HG02970 (cell line): ENCODE data around the gene LRIG1.

Experiments used
- ATAC-seq: cut with Tn5 transposase; IDR thresholded peaks from one replicate; pipeline ENCODE4 v1.9.1; 2021; ENCODE audit warnings: mild to moderate bottlenecking, moderate library complexity, moderate number of reproducible peaks; ENCODE audit not compliant: unreplicated experiment, low FRiP score

The LRIG1 gene

DNA sequence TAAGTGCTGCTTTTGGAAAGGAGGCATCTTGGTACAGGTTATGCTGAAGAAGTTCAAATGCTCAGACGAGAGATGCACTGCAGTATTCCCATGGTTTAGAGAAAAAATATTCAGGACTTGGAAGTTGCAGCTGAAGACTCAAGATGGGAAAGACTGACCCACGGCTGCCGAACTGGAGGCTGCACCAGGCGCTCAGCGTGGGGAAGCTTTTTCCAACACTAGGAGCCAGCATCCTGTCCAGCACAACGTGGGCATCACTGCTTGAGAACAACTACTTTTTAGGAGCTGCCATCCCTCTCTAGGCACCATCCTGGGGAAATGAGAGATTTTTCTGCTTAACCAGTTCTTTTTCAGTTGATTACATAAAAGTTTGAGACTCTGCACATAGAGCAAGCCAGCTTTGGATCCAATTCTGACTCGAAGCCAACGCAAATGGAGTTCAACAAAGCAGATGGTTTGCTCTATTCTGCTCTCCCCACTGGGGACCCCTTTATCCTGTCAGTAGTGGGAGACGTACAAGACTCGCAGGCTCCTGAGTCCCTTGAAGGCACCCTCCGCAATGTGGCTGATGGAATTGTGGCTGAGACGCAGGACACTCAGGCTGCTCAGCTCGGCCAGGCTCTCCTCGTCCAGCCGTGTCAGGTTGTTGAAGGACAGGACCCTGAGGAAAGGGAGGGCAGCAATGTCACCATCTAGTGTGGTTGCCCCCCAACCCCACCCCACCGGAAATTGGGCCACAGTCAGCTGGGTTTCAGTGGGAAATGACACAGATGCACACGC is 93.8 kb downstream of the LRIG1 start:
- ATAC-seq = no peak

DNA sequence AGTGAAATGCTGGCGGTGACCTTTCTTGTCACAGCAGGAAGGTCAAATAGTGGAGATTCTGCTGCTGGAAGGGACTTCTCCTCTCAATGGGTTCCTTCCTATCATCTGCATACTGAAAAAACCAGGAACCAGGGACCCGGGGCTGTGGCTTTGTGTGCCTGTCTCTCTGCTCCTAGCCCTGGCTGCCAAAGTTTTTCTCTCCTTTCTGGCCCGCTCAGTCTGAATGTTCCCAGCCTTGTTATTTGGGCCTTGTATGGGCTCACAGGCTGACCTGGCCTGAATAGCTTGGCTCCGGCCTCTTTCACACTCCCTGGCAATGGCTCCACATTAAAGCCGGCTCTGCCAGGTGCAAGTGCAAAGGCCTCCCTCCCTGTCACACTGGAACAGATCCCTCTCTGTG is 94.7 kb downstream of the LRIG1 start:
- no peak for ATAC-seq

- no peak for ATAC-seq
Observed at GRCh38 chr3:66405701-66406091, 95.1 kb downstream of the LRIG1 start.

DNA sequence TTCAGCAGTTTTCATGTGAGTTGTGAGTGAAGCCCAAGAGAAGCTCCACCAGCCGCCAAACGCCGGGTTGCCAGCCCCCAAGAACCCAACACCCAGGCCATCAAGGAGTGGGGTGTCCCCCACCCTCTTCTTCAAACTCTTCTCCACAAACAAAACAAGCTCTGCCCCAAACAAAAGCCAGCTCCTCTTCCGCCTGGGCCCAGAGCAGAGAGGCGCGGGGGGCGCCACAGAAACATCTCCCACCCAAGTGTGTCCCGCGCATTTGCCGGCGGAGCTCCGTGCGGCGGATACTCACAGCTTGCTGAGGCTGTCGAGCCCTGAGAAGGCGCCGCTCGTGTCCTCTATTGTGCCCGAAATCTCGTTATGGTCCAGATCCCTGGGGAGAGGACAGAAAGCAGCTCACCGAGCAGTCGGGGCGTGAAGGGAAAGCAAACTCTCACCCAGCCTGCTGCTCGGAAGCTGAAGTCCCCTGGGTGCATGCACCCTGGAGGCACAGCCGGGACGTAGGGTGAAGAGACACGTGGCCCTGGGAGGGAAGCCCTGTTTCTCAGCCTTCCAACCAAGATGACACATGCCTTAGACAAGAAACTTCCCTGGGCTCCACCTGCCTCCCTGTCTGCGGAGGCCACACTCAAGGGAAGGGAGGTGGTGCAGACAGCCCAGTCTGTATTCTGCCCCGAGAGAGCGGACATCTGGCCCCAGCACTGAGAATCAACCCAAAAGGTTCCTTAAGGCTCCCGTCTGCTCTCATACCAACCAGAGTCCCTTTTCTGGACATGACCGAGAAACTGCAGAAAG is 95.7 kb downstream of the LRIG1 start:
- ATAC-seq = no peak

GRCh38 chr3:66404197-66404596 is 96.6 kb downstream of the LRIG1 start:
- ATAC-seq = no peak

DNA sequence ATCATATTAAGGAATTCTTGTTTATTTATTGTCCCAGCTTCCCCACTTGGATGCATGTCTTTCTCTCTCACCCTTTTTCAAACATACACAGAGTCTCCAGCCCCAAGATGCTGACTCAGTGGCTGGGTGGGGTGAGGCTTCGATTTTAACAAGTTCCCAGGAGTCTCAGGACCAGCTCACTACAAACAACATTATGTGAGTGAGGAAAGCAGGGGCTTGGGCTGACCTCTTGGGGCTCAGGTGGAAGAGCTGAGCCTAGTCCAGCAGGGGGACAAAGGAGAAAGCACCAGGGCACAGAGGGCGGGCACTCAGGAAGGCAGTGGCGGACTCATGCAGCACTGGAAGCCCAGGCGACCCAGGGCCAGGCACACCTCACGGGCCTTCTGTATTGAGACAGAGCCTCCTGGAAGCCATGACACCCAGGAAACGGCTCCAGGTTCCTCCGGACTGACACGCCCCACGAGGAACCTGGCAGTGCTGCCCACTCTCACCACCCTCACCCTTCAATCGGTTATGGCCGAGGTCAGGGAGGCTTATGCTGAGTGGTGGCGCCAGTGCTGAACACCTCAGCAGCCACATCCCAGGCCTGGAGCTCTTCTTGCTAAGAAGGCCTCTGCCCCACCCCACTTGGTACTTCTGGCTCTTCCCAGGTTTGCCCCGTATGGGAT is 97.4 kb downstream of the LRIG1 start:
- ATAC-seq = no peak

- no peak for ATAC-seq
Observed at GRCh38 chr3:66402596-66403290, 98.1 kb downstream of the LRIG1 start.

GRCh38 chr3:66401675-66402491 is 98.9 kb downstream of the LRIG1 start:
- ATAC-seq = no peak

GRCh38 chr3:66401157-66401550 is 99.7 kb downstream of the LRIG1 start:
- no peak for ATAC-seq

DNA sequence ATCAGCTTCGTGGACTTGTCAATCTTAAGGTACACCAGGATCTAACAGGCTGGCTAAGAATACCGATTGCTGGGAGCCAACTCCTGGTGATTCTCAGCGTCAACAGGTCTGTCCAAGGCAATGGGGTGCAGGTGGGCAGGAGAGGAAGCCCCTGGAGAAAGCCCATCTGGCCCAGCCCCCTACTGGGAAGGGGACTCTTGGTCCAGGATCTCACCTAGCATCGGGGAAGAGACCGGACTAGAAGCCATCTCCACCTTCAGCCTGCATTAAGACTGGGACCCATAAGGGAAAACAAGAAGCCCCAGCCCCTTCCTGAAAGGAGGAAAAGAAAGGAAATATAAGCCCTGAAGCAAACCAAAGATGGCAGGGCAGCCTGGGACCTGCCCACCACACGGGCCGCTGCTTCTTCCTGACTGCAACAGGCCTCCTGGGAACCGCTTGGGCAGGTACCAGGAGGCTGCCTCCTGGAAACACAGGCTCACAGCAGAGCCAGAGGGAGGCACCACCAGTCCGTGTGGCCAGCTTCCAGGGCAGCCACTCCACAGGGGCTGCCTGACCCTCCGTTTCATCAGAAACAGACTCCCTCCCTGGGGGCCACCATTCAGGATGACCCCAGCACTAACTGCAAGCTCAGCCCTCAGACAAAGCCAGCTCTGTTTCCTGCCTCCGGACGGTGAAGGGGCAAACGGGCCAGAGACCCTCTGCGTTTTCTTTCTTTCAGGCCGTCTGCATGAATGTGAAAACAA is 100.2 kb downstream of the LRIG1 start:
- ATAC-seq = no peak

- ATAC-seq = no peak
Observed at GRCh38 chr3:66399529-66400232, 101.1 kb downstream of the LRIG1 start.

DNA sequence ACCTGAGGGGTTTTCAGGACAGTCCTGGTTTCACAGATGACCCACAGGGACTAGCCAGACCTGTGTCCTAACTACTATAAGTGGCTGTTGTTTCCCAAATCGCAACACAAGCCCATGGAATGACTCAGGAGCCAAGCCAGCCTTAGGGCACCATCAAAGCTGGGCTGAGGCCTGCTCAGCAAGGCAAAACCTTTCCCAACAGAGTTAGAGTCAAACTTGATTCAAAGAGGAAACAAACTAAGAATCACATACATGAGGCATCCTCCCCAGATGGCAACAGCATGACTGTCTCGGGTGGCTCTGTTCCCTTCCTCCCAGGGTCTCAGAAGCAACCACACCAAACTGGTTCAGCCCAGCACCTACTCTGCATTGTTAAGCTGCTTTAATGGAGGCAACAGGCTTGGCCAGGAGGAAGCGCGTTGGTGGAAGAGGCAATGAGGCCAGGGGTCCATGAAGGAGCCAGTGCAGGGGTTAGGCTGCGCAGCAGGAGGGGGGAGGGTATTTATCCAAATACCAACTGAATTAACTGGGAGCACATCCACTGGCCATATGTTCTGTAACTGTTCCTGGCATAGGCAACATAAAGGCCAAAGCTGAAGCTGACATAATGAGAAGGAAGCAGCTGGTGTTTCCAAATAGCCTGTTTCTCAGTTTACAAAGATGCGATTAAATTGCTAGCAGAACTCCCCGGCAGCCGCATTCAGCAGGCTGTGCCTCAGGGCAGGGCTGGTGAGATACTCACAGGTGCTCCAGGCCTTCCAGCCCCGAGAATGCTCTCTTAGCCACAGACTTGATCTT is 102.4 kb downstream of the LRIG1 start:
- no peak for ATAC-seq

DNA sequence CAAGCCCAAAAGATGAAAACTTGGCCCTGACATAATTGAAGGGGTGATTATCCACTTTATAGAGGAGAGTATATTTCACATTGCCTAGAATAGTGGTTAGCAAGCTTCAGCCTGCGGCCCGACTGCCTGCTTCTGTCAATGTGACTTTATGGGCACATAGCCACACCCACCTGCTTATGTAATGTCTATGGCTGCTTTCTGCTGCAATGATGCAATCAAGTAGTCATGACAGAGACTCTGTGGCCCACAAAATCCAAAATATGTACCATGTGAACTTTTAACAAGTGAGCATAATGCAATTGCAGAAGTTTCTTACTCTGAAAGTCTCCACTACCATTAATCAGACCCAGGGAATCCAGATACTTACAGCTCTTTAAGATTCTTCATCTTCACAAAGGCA is 103.1 kb downstream of the LRIG1 start:
- no peak for ATAC-seq

- ATAC-seq = no peak
Observed at GRCh38 chr3:66396888-66397287, 103.9 kb downstream of the LRIG1 start.

DNA sequence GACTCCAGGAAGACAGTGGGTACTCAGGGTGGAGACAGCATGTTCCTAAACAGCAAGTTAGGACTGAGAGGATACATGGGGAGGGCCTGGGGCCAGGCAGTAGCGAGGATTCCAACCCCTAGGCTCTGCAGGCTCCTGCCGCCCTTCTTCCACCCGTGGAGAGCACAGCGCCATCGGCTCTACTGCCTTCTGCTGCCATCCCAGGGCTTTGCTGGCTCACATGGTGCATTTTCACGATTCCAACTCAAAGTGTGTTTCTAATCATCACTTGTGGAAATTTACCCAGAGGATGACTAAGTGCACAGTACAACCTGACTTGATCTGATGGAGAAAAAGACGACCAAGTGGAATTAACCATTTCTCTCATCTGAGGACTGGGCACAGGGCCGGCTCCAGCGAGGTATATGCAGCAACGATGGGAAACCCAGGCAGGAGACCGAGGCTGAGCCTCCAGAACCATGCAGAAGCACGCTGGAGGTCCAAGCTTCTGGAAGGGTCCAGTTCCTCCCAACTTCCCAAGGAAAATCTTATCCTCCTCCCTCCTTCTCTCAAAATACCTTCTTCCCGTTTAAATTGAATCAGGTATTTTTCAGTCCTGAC is 104.6 kb downstream of the LRIG1 start:
- ATAC-seq = no peak

DNA sequence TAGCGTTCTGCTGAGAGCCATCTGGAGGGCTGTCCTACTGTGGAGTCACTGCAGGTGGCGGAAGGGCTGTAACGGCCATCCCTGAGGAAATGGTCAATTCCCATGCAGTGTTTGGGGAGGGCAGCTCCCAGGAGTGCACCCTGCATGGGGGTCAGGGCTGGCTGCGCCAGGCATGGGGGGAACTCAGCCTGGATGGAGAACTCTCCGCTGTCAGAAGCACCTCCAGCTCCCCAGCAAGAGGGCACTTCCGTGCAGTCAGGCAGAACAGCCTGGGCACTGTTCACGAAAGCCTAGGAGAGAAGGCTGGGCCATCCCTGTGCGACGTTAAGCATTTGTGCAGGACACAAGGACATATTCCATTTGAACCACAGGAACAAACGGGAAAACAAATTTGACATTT is 105.2 kb downstream of the LRIG1 start:
- ATAC-seq = no peak

GRCh38 chr3:66394753-66395249 is 106.0 kb downstream of the LRIG1 start:
- no peak for ATAC-seq
